NT2/D1 (cell line): ENCODE results near the gene DCTN5.

Experiments used
- SUZ12 ChIP-seq: IDR thresholded peaks from 2 replicates; pipeline ENCODE4 v1.6.1; 2011; ENCODE audit not compliant: insufficient read length, insufficient read depth; ENCODE audit errors: extremely low read depth
- YY1 ChIP-seq: IDR thresholded peaks from 2 replicates; pipeline ENCODE4 v1.6.1; 2011; ENCODE audit not compliant: insufficient read length, insufficient read depth
- ZNF274 ChIP-seq: IDR thresholded peaks from 2 replicates; pipeline ENCODE4 v1.6.1; 2011; ENCODE audit warnings: mild to moderate bottlenecking, low read depth, low read length

DNA sequence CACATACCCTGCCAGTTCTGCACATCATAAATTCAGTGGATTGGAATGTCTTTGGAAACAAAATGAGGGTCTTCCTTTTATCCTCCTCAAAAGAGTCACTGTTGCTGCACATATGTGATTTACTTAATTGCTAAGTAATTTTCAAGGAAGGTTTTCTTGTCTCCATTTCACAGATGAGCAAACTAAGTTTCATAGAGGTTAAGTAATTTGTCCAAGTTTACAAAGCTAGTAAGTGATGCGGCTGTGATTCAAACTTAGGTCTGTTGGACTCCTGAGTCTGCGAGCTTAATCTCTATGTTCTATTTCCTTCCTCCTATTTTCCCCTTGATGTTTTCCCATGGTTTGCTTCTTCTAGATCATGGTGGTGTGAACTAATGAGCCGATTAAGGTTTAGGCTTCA is 85.4 kb downstream of the DCTN5 start:
- TF ChIP-seq ZNF274 (no peak), YY1 (no peak), SUZ12 (no peak)
